T follicular helper cell (primary cell): Measurements from ENCODE around the gene PRDM1.
"Not testable (repeated sequence)": the region's sequence is repeated elsewhere in the genome, so short reads cannot be mapped to it uniquely, and the experiment has no call there.

Experiments used
- DNase-seq: peaks from one replicate; pipeline ENCODE4 v3.0.0-alpha.2; 2020; ENCODE audit warnings: low read depth

The PRDM1 gene

GRCh38 chr6:106136845-106137244, 50.7 kb downstream of the PRDM1 start:
- no peak for DNase-seq

GRCh38 chr6:106138151-106138550, 52.0 kb downstream of the PRDM1 start:
- no peak for DNase-seq

- DNase-seq = no peak
Observed at GRCh38 chr6:106141441-106142237, 55.5 kb downstream of the PRDM1 start.

GRCh38 chr6:106142876-106143431, 56.8 kb downstream of the PRDM1 start:
- no peak for DNase-seq

- DNase-seq = no peak
Observed at GRCh38 chr6:106143665-106144064, 57.5 kb downstream of the PRDM1 start.

GRCh38 chr6:106145144-106145543, 59.0 kb downstream of the PRDM1 start:
- DNase-seq = no peak

- DNase-seq = no peak
Observed at GRCh38 chr6:106145741-106146227, 59.6 kb downstream of the PRDM1 start.

GRCh38 chr6:106146852-106147351, 60.8 kb downstream of the PRDM1 start:
- no peak for DNase-seq

- DNase-seq = no peak
Observed at GRCh38 chr6:106147476-106147875, 61.3 kb downstream of the PRDM1 start.

- no peak for DNase-seq
Observed at GRCh38 chr6:106149472-106150069, 63.4 kb downstream of the PRDM1 start.

- not testable (repeated sequence) for DNase-seq
Observed at GRCh38 chr6:106152476-106152875, 66.3 kb downstream of the PRDM1 start.

GRCh38 chr6:106152952-106153351, 66.8 kb downstream of the PRDM1 start:
- DNase-seq = no peak

- DNase-seq = no peak
Observed at GRCh38 chr6:106154326-106154725, 68.2 kb downstream of the PRDM1 start.

- no peak for DNase-seq
Observed at GRCh38 chr6:106155219-106155830, 69.2 kb downstream of the PRDM1 start.

GRCh38 chr6:106156413-106156812, 70.3 kb downstream of the PRDM1 start:
- DNase-seq = no peak

GRCh38 chr6:106156863-106157262, 70.7 kb downstream of the PRDM1 start:
- DNase-seq = no peak

GRCh38 chr6:106158816-106159215, 72.7 kb downstream of the PRDM1 start:
- no peak for DNase-seq
